GM23338 (cell line): ENCODE data around the gene TMA16. TPM values are rescaled to one million over a fixed set of nuclear protein-coding genes. Genes with fewer than 3 reads are reported as not detected.

Source experiments
- ATAC-seq: fragments of 200-7000 bp; cut with Tn5 transposase; 3 replicates; pipeline ENCODE4 v1.9.1; 2020
- DNase-seq: peaks from one replicate; pipeline ENCODE4 v3.0.0-alpha.2; 2015; ENCODE audit warnings: low spot score
- H2AFZ ChIP-seq: fragments of 200-600 bp; sonication (generic); 2 replicates; pipeline ENCODE4 v1.8.0; 2016; ENCODE audit warnings: antibody characterized with exemption, mild to moderate bottlenecking, moderate library complexity
- H3F3A ChIP-seq: fragments of 200-600 bp; sonication (generic); replicated peaks from 2 replicates; pipeline ENCODE4 v1.8.0; 2017; ENCODE audit warnings: antibody characterized with exemption, mixed run types, low read depth
- H3K27ac ChIP-seq: fragments of 200-600 bp; sonication (generic); 2 replicates; pipeline ENCODE4 v1.6.1; 2016; ENCODE audit warnings: low read depth
- H3K27me3 ChIP-seq: fragments of 200-600 bp; sonication (generic); 2 replicates; pipeline ENCODE4 v1.8.0; 2016; ENCODE audit warnings: mild to moderate bottlenecking, mixed run types, moderate library complexity; ENCODE audit not compliant: insufficient read depth
- H3K36me3 ChIP-seq: fragments of 200-600 bp; sonication (generic); 2 replicates; pipeline ENCODE4 v1.8.0; 2016; ENCODE audit warnings: mild to moderate bottlenecking; ENCODE audit not compliant: insufficient read depth
- H3K4me1 ChIP-seq: fragments of 200-600 bp; sonication (generic); 2 replicates; pipeline ENCODE4 v1.8.0; 2016; ENCODE audit warnings: mild to moderate bottlenecking, moderate library complexity; ENCODE audit not compliant: insufficient read depth
- H3K4me2 ChIP-seq: fragments of 200-600 bp; sonication (generic); 2 replicates; pipeline ENCODE4 v1.7.1; 2017; ENCODE audit warnings: mixed run types
- H3K4me3 ChIP-seq: fragments of 200-600 bp; sonication (generic); 2 replicates; pipeline ENCODE4 v1.6.1; 2016; ENCODE audit warnings: mixed run types
- H3K79me2 ChIP-seq: fragments of 200-600 bp; sonication (generic); replicated peaks from 2 replicates; pipeline ENCODE4 v1.8.0; 2017; ENCODE audit warnings: mild to moderate bottlenecking; ENCODE audit not compliant: insufficient read depth
- H3K9me2 ChIP-seq: fragments of 200-600 bp; sonication (generic); 2 replicates; pipeline ENCODE4 v1.8.0; 2017; ENCODE audit not compliant: insufficient read depth
- H4K20me1 ChIP-seq: fragments of 200-600 bp; sonication (generic); replicated peaks from 2 replicates; pipeline ENCODE4 v1.8.0; 2017; ENCODE audit warnings: mild to moderate bottlenecking; ENCODE audit not compliant: insufficient read depth
- H3K27ac Mint-ChIP-seq: 2 replicates; pipeline ENCODE4 v1.8.0; 2020; ENCODE audit warnings: inconsistent platforms, mild to moderate bottlenecking, moderate library complexity, mixed read lengths
- H3K27me3 Mint-ChIP-seq: 3 replicates; pipeline ENCODE4 v1.8.0; 2022; ENCODE audit warnings: low read depth, mild to moderate bottlenecking, moderate library complexity, mixed read lengths, inconsistent platforms; ENCODE audit not compliant: insufficient read depth, poor library complexity
- H3K36me3 Mint-ChIP-seq: 3 replicates; pipeline ENCODE4 v1.8.0; 2021; ENCODE audit warnings: low read depth, mild to moderate bottlenecking, inconsistent platforms, moderate library complexity, mixed read lengths
- H3K4me1 Mint-ChIP-seq: 3 replicates; pipeline ENCODE4 v1.8.0; 2020; ENCODE audit warnings: mild to moderate bottlenecking, inconsistent platforms, mixed read lengths
- H3K4me3 Mint-ChIP-seq: 3 replicates; pipeline ENCODE4 v1.8.0; 2021; ENCODE audit warnings: moderate library complexity, mild to moderate bottlenecking, inconsistent platforms, mixed read lengths
- H3K9me3 Mint-ChIP-seq: 3 replicates; pipeline ENCODE4 v1.8.0; 2020; ENCODE audit warnings: moderate library complexity, mild to moderate bottlenecking, inconsistent platforms, mixed read lengths
- CREB1 ChIP-seq: fragments of 250-450 bp; sonication (Bioruptor Pico); IDR thresholded peaks from 2 replicates; pipeline ENCODE4 v1.5.0; 2020; ENCODE audit warnings: low read depth, mild to moderate bottlenecking, moderate library complexity
- EZH2 ChIP-seq: fragments of 200-600 bp; sonication (generic); IDR thresholded peaks from one replicate; pipeline ENCODE4 v1.8.0; 2017; ENCODE audit warnings: antibody characterized with exemption, mild to moderate bottlenecking, low read depth; ENCODE audit not compliant: unreplicated experiment
- EZH2phosphoT487 ChIP-seq: fragments of 200-600 bp; sonication (generic); IDR thresholded peaks from one replicate; pipeline ENCODE4 v1.8.1; 2018; ENCODE audit warnings: antibody characterized with exemption; ENCODE audit not compliant: unreplicated experiment
- JUNB ChIP-seq: IDR thresholded peaks from one replicate; pipeline ENCODE4 v1.6.1; 2016; ENCODE audit warnings: antibody characterized with exemption; ENCODE audit not compliant: unreplicated experiment
- NANOG ChIP-seq: IDR thresholded peaks from 2 replicates; pipeline ENCODE4 v1.6.1; 2016; ENCODE audit warnings: antibody characterized with exemption, borderline replicate concordance
- POLR2AphosphoS5 ChIP-seq: IDR thresholded peaks from 2 replicates; pipeline ENCODE4 v1.6.1; 2016; ENCODE audit warnings: antibody characterized with exemption, low read depth
- STAT1 ChIP-seq: IDR thresholded peaks from one replicate; pipeline ENCODE4 v1.6.1; 2016; ENCODE audit warnings: antibody characterized with exemption; ENCODE audit not compliant: unreplicated experiment
- ZNF114 ChIP-seq: fragments of 250-450 bp; sonication (Bioruptor Pico); IDR thresholded peaks from 2 replicates; pipeline ENCODE4 v1.5.0; 2020; ENCODE audit warnings: mild to moderate bottlenecking, moderate library complexity
- ZNF331 ChIP-seq: fragments of 250-450 bp; sonication (Bioruptor Pico); IDR thresholded peaks from 2 replicates; pipeline ENCODE4 v1.5.0; 2020; ENCODE audit warnings: low read depth, mild to moderate bottlenecking, moderate library complexity
- ZNF462 ChIP-seq: fragments of 250-450 bp; sonication (Bioruptor Pico); IDR thresholded peaks from 2 replicates; pipeline ENCODE4 v1.5.0; 2020; ENCODE audit warnings: mild to moderate bottlenecking, moderate library complexity
- polyA plus RNA-seq: library from polyadenylated mRNA; unstranded; fragments of >200 nt; fragmentation: Nextera tagmentation; extraction: Ambion mirVana; gene quantifications from 2 replicates; pipeline ENCODE4 v1.2.1, GENCODE V29; 2016
- total RNA-seq: library from RNA; depleted of rRNA; stranded (reverse); fragments of >200 nt; shearing (Covaris generic); gene quantifications from 2 replicates; pipeline ENCODE4 v1.2.3, GENCODE V29; 2014
- TF ChIP-seq, protein P1 (sequence below), 2 experiments: fragments of 200-600 bp in 1 of 2; sonication (generic) in 1 of 2; conservative IDR thresholded peaks; 2 replicates each; pipeline versions ENCODE4 v1.5.1 to v1.6.1; 2016 to 2017; ENCODE audit warnings: antibody characterized with exemption in 2 of 2, low read depth in 2 of 2, mild to moderate bottlenecking in 2 of 2, moderate library complexity in 1 of 2
- TF ChIP-seq, protein P2 (sequence below): IDR thresholded peaks from 2 replicates; pipeline ENCODE4 v1.6.1; 2016; ENCODE audit warnings: antibody characterized with exemption
- TF ChIP-seq, protein P3 (sequence below): IDR thresholded peaks from one replicate; pipeline ENCODE4 v1.6.1; 2018; ENCODE audit warnings: antibody characterized with exemption; ENCODE audit not compliant: unreplicated experiment

TMA16 gene
- total and polyA plus RNA-seq, 2 experiments from 2014 or later = 46.4 to 96.1 TPM

- H3K27me3 Mint-ChIP-seq = no peaks in the 10 kb centered on the region
- Histone ChIP-seq H3F3A (no peaks in the 10 kb centered on the region), H3K27me3 (no peaks in the 10 kb centered on the region), H4K20me1 (no peaks in the 10 kb centered on the region), H3K79me2 (no peaks in the 10 kb centered on the region), H3K4me3 (no peak overlapping the region), H3K27ac (no peak overlapping the region), H3K36me3 (peaks cover 26% of the 10 kb centered on the region), H3K4me1 (peaks cover 11% of the 10 kb centered on the region; the same call in 1 of the 2 replicates), H2AFZ (no peak overlapping the region), H3K4me2 (no peak overlapping the region), H3K9me2 (no peaks in the 10 kb centered on the region)
- H3K4me1 Mint-ChIP-seq = peaks cover 6% of the 10 kb centered on the region; the same call in 1 of the 3 replicates
- no peak for TF ChIP-seq JUNB
- TF ChIP-seq, protein P1, sequence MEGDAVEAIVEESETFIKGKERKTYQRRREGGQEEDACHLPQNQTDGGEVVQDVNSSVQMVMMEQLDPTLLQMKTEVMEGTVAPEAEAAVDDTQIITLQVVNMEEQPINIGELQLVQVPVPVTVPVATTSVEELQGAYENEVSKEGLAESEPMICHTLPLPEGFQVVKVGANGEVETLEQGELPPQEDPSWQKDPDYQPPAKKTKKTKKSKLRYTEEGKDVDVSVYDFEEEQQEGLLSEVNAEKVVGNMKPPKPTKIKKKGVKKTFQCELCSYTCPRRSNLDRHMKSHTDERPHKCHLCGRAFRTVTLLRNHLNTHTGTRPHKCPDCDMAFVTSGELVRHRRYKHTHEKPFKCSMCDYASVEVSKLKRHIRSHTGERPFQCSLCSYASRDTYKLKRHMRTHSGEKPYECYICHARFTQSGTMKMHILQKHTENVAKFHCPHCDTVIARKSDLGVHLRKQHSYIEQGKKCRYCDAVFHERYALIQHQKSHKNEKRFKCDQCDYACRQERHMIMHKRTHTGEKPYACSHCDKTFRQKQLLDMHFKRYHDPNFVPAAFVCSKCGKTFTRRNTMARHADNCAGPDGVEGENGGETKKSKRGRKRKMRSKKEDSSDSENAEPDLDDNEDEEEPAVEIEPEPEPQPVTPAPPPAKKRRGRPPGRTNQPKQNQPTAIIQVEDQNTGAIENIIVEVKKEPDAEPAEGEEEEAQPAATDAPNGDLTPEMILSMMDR (conservative IDR thresholded peaks at IDR 0.05; ENCODE audit: low read depth in 2 of 2) = no peak
- TF ChIP-seq, protein P2, sequence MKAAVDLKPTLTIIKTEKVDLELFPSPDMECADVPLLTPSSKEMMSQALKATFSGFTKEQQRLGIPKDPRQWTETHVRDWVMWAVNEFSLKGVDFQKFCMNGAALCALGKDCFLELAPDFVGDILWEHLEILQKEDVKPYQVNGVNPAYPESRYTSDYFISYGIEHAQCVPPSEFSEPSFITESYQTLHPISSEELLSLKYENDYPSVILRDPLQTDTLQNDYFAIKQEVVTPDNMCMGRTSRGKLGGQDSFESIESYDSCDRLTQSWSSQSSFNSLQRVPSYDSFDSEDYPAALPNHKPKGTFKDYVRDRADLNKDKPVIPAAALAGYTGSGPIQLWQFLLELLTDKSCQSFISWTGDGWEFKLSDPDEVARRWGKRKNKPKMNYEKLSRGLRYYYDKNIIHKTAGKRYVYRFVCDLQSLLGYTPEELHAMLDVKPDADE = no peak
- no peak for TF ChIP-seq CREB1 (CRISPR knock-in tag)
- no peak for TF ChIP-seq EZH2phosphoT487
- no peak for TF ChIP-seq POLR2AphosphoS5
- TF ChIP-seq EZH2 = no peak
- no peak for TF ChIP-seq NANOG
- TF ChIP-seq ZNF462 (CRISPR knock-in tag) = no peak
- no peak for TF ChIP-seq ZNF114 (CRISPR knock-in tag)
- no peak for TF ChIP-seq STAT1
- TF ChIP-seq ZNF331 (CRISPR knock-in tag) = no peak
- TF ChIP-seq, protein P3, sequence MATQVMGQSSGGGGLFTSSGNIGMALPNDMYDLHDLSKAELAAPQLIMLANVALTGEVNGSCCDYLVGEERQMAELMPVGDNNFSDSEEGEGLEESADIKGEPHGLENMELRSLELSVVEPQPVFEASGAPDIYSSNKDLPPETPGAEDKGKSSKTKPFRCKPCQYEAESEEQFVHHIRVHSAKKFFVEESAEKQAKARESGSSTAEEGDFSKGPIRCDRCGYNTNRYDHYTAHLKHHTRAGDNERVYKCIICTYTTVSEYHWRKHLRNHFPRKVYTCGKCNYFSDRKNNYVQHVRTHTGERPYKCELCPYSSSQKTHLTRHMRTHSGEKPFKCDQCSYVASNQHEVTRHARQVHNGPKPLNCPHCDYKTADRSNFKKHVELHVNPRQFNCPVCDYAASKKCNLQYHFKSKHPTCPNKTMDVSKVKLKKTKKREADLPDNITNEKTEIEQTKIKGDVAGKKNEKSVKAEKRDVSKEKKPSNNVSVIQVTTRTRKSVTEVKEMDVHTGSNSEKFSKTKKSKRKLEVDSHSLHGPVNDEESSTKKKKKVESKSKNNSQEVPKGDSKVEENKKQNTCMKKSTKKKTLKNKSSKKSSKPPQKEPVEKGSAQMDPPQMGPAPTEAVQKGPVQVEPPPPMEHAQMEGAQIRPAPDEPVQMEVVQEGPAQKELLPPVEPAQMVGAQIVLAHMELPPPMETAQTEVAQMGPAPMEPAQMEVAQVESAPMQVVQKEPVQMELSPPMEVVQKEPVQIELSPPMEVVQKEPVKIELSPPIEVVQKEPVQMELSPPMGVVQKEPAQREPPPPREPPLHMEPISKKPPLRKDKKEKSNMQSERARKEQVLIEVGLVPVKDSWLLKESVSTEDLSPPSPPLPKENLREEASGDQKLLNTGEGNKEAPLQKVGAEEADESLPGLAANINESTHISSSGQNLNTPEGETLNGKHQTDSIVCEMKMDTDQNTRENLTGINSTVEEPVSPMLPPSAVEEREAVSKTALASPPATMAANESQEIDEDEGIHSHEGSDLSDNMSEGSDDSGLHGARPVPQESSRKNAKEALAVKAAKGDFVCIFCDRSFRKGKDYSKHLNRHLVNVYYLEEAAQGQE = no peak
- DNase-seq = no peak
- H3K27ac Mint-ChIP-seq = no peak overlapping the region
- H3K9me3 Mint-ChIP-seq = no peaks in the 10 kb centered on the region
- no peak for ATAC-seq
- H3K4me3 Mint-ChIP-seq = no peak overlapping the region
- H3K36me3 Mint-ChIP-seq = peaks cover 47% of the 10 kb centered on the region; the same call in 2 of the 3 replicates
These were observed 31.5 kb downstream of the TMA16 start for GRCh38 chr4:163525982-163526381.
